A549 (cell line): ENCODE results near the gene KLHL34. TPM values are rescaled to one million over a fixed set of nuclear protein-coding genes. Genes with fewer than 3 reads are reported as not detected.
A peak's percentile ranks its signal among the peaks of the same experiment; 100 is the strongest.

Source experiments
- ATAC-seq, 2 experiments: fragments of 200-7000 bp in 1 of 2; fragments of >200 bp in 1 of 2; cut with Nextera tagmentation in 1 of 2; cut with Tn5 transposase in 1 of 2; 3 replicates each; pipeline versions ENCODE4 v1.8.0 to v1.9.1; 2018 to 2020; ENCODE audit warnings: mild to moderate bottlenecking in 1 of 2, moderate library complexity in 1 of 2
- CTCF ChIA-PET: fragments of 300-600 bp; sonication (Branson Sonifier 250); formaldehyde crosslinking; extraction: SDS; loops from one replicate; lab custom pipeline; 2021; ENCODE audit warnings: antibody characterized with exemption, inconsistent platforms; lab: Yijun Ruan, JAX
- POLR2A ChIA-PET: fragments of 350-600 bp; formaldehyde crosslinking; extraction: SDS; loops from one replicate; lab custom pipeline; 2021; ENCODE audit warnings: antibody characterized with exemption, inconsistent platforms; lab: Yijun Ruan, JAX
- DNase-seq, 2 experiments: peaks; one replicate each; pipeline versions ENCODE4 v3.0.0 to v3.0.0-alpha.2; 2011 to 2016; ENCODE audit warnings: low read depth in 1 of 2, low spot score in 1 of 2
- FAIRE-seq: peaks from 2 replicates; lab custom pipeline; 2011; peaks lifted over from hg19 to GRCh38; lab: Jason Lieb, UNC
- H3K27ac ChIP-seq, 2 experiments: fragments of >200 bp; sonication (Bioruptor Twin); formaldehyde crosslinking; 3 replicates each; pipeline ENCODE4 v1.5.1; 2016 to 2017
- H3K4me1 ChIP-seq: fragments of >200 bp; sonication (Bioruptor Twin); formaldehyde crosslinking; 3 replicates; pipeline ENCODE4 v1.6.1; 2016
- H3K4me2 ChIP-seq: fragments of >200 bp; sonication (Bioruptor Twin); formaldehyde crosslinking; 3 replicates; pipeline ENCODE4 v1.6.1; 2016
- H3K4me3 ChIP-seq: fragments of >200 bp; sonication (Bioruptor Twin); formaldehyde crosslinking; 3 replicates; pipeline ENCODE4 v1.5.1; 2016
- H3K9me3 ChIP-seq: fragments of >200 bp; sonication (Bioruptor Twin); formaldehyde crosslinking; 3 replicates; pipeline ENCODE4 v1.6.1; 2016
- BHLHE40 ChIP-seq: IDR thresholded peaks from 2 replicates; pipeline ENCODE4 v1.6.1; 2012; ENCODE audit warnings: low read depth, low read length, inconsistent platforms
- CBX2 ChIP-seq: fragments of 200-600 bp; sonication (generic); IDR thresholded peaks from 2 replicates; pipeline ENCODE4 v1.6.1; 2016; ENCODE audit warnings: low read depth, mild to moderate bottlenecking, borderline replicate concordance
- CEBPB ChIP-seq, 2 experiments: fragments of >200 bp in 1 of 2; sonication (Bioruptor Twin) in 1 of 2; formaldehyde crosslinking in 1 of 2; IDR thresholded peaks; 2 replicates each; pipeline ENCODE4 v1.6.1; 2012 to 2016
- EHF ChIP-seq: fragments of 250-450 bp; sonication (Bioruptor Pico); IDR thresholded peaks from 2 replicates; pipeline ENCODE4 v1.5.0; 2020; ENCODE audit warnings: mild to moderate bottlenecking
- EHMT2 ChIP-seq: fragments of 200-600 bp; sonication (generic); IDR thresholded peaks from 2 replicates; pipeline ENCODE4 v1.6.1; 2016; ENCODE audit warnings: antibody characterized with exemption, low read depth, mild to moderate bottlenecking, moderate library complexity
- ESRRA ChIP-seq: fragments of 150-350 bp; IDR thresholded peaks from 2 replicates; pipeline ENCODE4 v1.6.1; 2014; ENCODE audit warnings: mild to moderate bottlenecking, low read length, borderline replicate concordance
- FOSB ChIP-seq: fragments of 250-450 bp; sonication (Bioruptor Pico); IDR thresholded peaks from 2 replicates; pipeline ENCODE4 v1.5.0; 2020; ENCODE audit warnings: mild to moderate bottlenecking, moderate library complexity
- FOSL2 ChIP-seq, 2 experiments: fragments of 450-650 bp in 1 of 2; fragments of >200 bp in 1 of 2; sonication (Bioruptor Twin) in 1 of 2; formaldehyde crosslinking; IDR thresholded peaks; 2 replicates each; pipeline versions ENCODE4 v1.5.0 to v1.6.1; 2016 to 2020; ENCODE audit warnings: mild to moderate bottlenecking in 1 of 2, moderate library complexity in 1 of 2
- GATA3 ChIP-seq: IDR thresholded peaks from 2 replicates; pipeline ENCODE4 v1.6.1; 2012; ENCODE audit warnings: borderline replicate concordance
- MAFK ChIP-seq: fragments of 450-650 bp; IDR thresholded peaks from 2 replicates; pipeline ENCODE4 v1.6.1; 2014; ENCODE audit not compliant: partially characterized antibody
- NFE2L2 ChIP-seq: fragments of 150-350 bp; conservative IDR thresholded peaks from 2 replicates; pipeline ENCODE4 v1.6.1; 2014; ENCODE audit warnings: low read length
- NPAS2 ChIP-seq: fragments of 250-450 bp; sonication (Bioruptor Pico); IDR thresholded peaks from 2 replicates; pipeline ENCODE4 v1.8.0; 2022; ENCODE audit warnings: mild to moderate bottlenecking, moderate library complexity, borderline replicate concordance
- POLR2AphosphoS2 ChIP-seq: conservative IDR thresholded peaks from 2 replicates; pipeline ENCODE4 v1.6.1; 2012; ENCODE audit warnings: low read length, improper control_type of control experiment, inconsistent platforms
- REST ChIP-seq: fragments of 200-600 bp; sonication (generic); IDR thresholded peaks from 2 replicates; pipeline ENCODE4 v1.6.1; 2016; ENCODE audit warnings: antibody characterized with exemption, mild to moderate bottlenecking, moderate library complexity
- RNF2 ChIP-seq: fragments of 200-600 bp; sonication (generic); IDR thresholded peaks from 2 replicates; pipeline ENCODE4 v1.6.1; 2016; ENCODE audit warnings: low read depth, mild to moderate bottlenecking, antibody characterized with exemption, moderate library complexity, borderline replicate concordance
- SMC3 ChIP-seq: fragments of >200 bp; sonication (Bioruptor Twin); formaldehyde crosslinking; IDR thresholded peaks from 3 replicates; pipeline ENCODE4 v1.6.1; 2018; ENCODE audit warnings: inconsistent platforms
- USF2 ChIP-seq: fragments of 450-650 bp; IDR thresholded peaks from 2 replicates; pipeline ENCODE4 v1.6.1; 2014; ENCODE audit warnings: antibody characterized with exemption
- ZC3H11A ChIP-seq: fragments of 450-650 bp; IDR thresholded peaks from 2 replicates; pipeline ENCODE4 v1.6.1; 2014; ENCODE audit warnings: antibody characterized with exemption, mild to moderate bottlenecking
- ZSCAN20 ChIP-seq: fragments of 250-450 bp; sonication (Bioruptor Pico); IDR thresholded peaks from 2 replicates; pipeline ENCODE4 v1.8.0; 2022; ENCODE audit warnings: mild to moderate bottlenecking, moderate library complexity
- WGBS: methylation state at CpG from one replicate; pipeline ENCODE4 v1.1.6; 2017; ENCODE audit errors: missing lambda C conversion rate; 5-methylcytosine and 5-hydroxymethylcytosine counted together
- polyA plus RNA-seq, 4 experiments: library from polyadenylated mRNA; depleted of rRNA in 3 of 4; stranded (reverse); fragments of >200 nt; fragmentation: RNase III in 1 of 4; extraction: RNeasy Plus Mini Kit Qiagen cat#74134 plus additional on column Dnase treatment in 1 of 4; gene quantifications; 2 replicates in 3 of 4; 3 replicates in 1 of 4; pipeline ENCODE4 v1.2.3, GENCODE V29; 2011 to 2017
- TF ChIP-seq, protein P1 (sequence below): fragments of 150-350 bp; IDR thresholded peaks from 2 replicates; pipeline ENCODE4 v1.6.1; 2014; ENCODE audit warnings: low read depth, mild to moderate bottlenecking, low read length

The KLHL34 gene
- polyA plus RNA-seq, 2 of the 4 experiments (the other 2 are of a cell fraction) = not detected

GRCh38 chrX:21645431-21645830 is 12.7 kb downstream of the KLHL34 start (continued):
- no peak for TF ChIP-seq POLR2AphosphoS2
- TF ChIP-seq EHF (CRISPR knock-in tag) = no peak
- no peak for TF ChIP-seq FOSL2 (IDR thresholded peaks at IDR 0.05)
- no peak for TF ChIP-seq FOSL2 (CRISPR knock-in tag; IDR thresholded peaks at IDR 0.05)
- no peak for TF ChIP-seq RNF2

GRCh38 chrX:21639775-21640174 is 18.4 kb downstream of the KLHL34 start:
- ATAC-seq (no peak), DNase-seq (no peak), FAIRE-seq (no peak)
- WGBS = 74% methylated on average over 3 of the region's 3 CpGs
- no peaks in the 10 kb centered on the region for H3K9me3 ChIP-seq
- H3K27ac ChIP-seq = no peak overlapping the region
- CTCF ChIA-PET = no interaction called here
- H3K4me1 ChIP-seq = no peaks in the 10 kb centered on the region
- no peak for TF ChIP-seq MAFK
- no peak for TF ChIP-seq FOSB (CRISPR knock-in tag)
- TF ChIP-seq POLR2AphosphoS2 = no peak
- no peak for TF ChIP-seq ESRRA
- TF ChIP-seq CEBPB (IDR thresholded peaks at IDR 0.05) = no peak
- no peak for TF ChIP-seq FOSL2 (IDR thresholded peaks at IDR 0.05)
- TF ChIP-seq FOSL2 (CRISPR knock-in tag; IDR thresholded peaks at IDR 0.05) = no peak
- TF ChIP-seq USF2 = no peak
- TF ChIP-seq EHMT2 = no peak
- no peak for TF ChIP-seq ZC3H11A
- H3K4me2 ChIP-seq = no peak overlapping the region
- POLR2A ChIA-PET = no interaction called here
- no peak overlapping the region for H3K4me3 ChIP-seq

DNA sequence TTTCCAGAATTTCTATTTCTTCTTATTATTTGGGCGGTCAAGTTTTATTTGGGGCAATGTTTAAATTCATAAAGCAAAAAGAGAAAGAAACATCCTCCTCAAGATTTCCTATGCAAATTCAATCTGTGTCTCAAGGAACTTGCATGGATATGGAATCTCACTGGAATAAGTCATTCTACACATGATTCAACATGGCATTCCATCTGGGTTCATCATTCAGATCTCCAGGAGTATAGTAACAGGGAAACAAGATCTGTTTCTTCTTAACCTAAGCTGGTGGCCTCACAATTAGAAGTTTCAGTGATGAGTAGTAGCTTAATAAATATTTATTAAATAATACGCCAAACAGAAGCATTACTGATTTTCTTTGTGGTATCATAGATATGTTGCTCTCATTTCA is 19.8 kb downstream of the KLHL34 start:
- H3K4me3 ChIP-seq = no peak overlapping the region
- FAIRE-seq (peak; percentile 72), DNase-seq (no peak), ATAC-seq (no peak)
- TF ChIP-seq ESRRA (no peak), GATA3 (no peak), ZC3H11A (no peak), FOSB (CRISPR knock-in tag) (no peak), BHLHE40 (no peak), NFE2L2 (no peak), NPAS2 (CRISPR knock-in tag) (no peak), REST (no peak), SMC3 (no peak), POLR2AphosphoS2 (no peak), ZSCAN20 (CRISPR knock-in tag) (no peak), CBX2 (no peak)
- TF ChIP-seq, protein P1, sequence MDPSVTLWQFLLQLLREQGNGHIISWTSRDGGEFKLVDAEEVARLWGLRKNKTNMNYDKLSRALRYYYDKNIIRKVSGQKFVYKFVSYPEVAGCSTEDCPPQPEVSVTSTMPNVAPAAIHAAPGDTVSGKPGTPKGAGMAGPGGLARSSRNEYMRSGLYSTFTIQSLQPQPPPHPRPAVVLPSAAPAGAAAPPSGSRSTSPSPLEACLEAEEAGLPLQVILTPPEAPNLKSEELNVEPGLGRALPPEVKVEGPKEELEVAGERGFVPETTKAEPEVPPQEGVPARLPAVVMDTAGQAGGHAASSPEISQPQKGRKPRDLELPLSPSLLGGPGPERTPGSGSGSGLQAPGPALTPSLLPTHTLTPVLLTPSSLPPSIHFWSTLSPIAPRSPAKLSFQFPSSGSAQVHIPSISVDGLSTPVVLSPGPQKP = no peak
- ChIA-PET CTCF (no interaction called here), POLR2A (no interaction called here)
- H3K27ac ChIP-seq = no peak overlapping the region
- H3K9me3 ChIP-seq = no peaks in the 10 kb centered on the region
- H3K4me1 ChIP-seq = no peaks in the 10 kb centered on the region
- H3K4me2 ChIP-seq = no peak overlapping the region
- 87% methylated on average over 2 of the region's 2 CpGs for WGBS
